IPS DF 6.9 (cell line): ENCODE measurements around the gene DLGAP4.

ENCODE experiments used
- DNase-seq: peaks from one replicate; pipeline ENCODE4 v3.0.0-alpha.2; 2013; ENCODE audit warnings: low read depth, low spot score
- H3K27ac ChIP-seq: one replicate; pipeline ENCODE4 v1.5.1; 2013; ENCODE audit warnings: low read length, control low read depth
- H3K27me3 ChIP-seq: 2 replicates; pipeline ENCODE4 v1.6.1; 2013; ENCODE audit warnings: mild to moderate bottlenecking, low read length; ENCODE audit not compliant: control insufficient read depth, insufficient read depth
- H3K36me3 ChIP-seq: 2 replicates; pipeline ENCODE4 v1.6.1; 2013; ENCODE audit warnings: low read length; ENCODE audit not compliant: control insufficient read depth, insufficient read depth
- H3K4me1 ChIP-seq: 2 replicates; pipeline ENCODE4 v1.6.1; 2013; ENCODE audit warnings: low read length; ENCODE audit not compliant: control insufficient read depth, insufficient read depth
- H3K4me3 ChIP-seq: 2 replicates; pipeline ENCODE4 v1.5.1; 2013; ENCODE audit warnings: mild to moderate bottlenecking, low read length
- H3K9me3 ChIP-seq: 2 replicates; pipeline ENCODE4 v1.6.1; 2013; ENCODE audit warnings: low read length, inconsistent platforms; ENCODE audit not compliant: control insufficient read depth, insufficient read depth
- WGBS: extraction: QIAGEN DNeasy Blood & Tissue Kit; methylation state at CpG from one replicate; pipeline ENCODE4 v1.1.7; 2013; ENCODE audit warnings: mixed read lengths, missing lambda C conversion rate; ENCODE audit not compliant: insufficient read length, insufficient coverage; 5-methylcytosine and 5-hydroxymethylcytosine counted together

The DLGAP4 gene

GRCh38 chr20:36478137-36478905 lies 172.2 kb downstream of the DLGAP4 start:
- no peaks in the 10 kb centered on the region; the same call in 1 of the 2 replicates for H3K9me3 ChIP-seq
- no peak overlapping the region for H3K27ac ChIP-seq
- no peaks in the 10 kb centered on the region for H3K4me1 ChIP-seq
- H3K27me3 ChIP-seq, result no peaks in the 10 kb centered on the region
- no CpG with 5 or more reads among the region's 7 CpGs for WGBS
- H3K4me3 ChIP-seq, result no peak overlapping the region
- no peak for DNase-seq
- no peaks in the 10 kb centered on the region for H3K36me3 ChIP-seq

DNA sequence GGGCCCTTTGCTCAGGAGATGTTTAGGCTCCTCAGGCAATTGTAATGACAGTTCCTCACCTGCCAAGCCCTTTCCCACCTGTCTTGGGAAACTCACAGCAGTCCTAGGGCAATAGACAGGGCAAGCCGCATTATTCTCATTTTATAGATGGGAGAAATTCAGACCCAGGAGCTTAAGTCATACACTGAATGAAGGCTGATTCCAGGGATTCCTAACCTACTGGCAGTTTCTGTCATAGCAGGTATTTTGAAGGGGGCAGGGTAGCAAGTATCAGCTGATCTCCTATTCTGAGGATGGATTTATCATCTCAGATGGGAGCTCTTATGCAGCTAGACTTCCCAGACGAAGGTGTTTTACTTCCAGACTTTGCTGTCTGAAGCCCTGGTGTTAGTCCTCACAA lies 173.8 kb downstream of the DLGAP4 start:
- Histone ChIP-seq H3K36me3 (no peaks in the 10 kb centered on the region), H3K9me3 (no peaks in the 10 kb centered on the region; the same call in 1 of the 2 replicates), H3K27ac (no peak overlapping the region), H3K4me1 (no peaks in the 10 kb centered on the region; the same call in 1 of the 2 replicates), H3K4me3 (no peak overlapping the region), H3K27me3 (no peaks in the 10 kb centered on the region)
- DNase-seq, result no peak
- WGBS, result no CpG with 5 or more reads among the region's 2 CpGs

DNA sequence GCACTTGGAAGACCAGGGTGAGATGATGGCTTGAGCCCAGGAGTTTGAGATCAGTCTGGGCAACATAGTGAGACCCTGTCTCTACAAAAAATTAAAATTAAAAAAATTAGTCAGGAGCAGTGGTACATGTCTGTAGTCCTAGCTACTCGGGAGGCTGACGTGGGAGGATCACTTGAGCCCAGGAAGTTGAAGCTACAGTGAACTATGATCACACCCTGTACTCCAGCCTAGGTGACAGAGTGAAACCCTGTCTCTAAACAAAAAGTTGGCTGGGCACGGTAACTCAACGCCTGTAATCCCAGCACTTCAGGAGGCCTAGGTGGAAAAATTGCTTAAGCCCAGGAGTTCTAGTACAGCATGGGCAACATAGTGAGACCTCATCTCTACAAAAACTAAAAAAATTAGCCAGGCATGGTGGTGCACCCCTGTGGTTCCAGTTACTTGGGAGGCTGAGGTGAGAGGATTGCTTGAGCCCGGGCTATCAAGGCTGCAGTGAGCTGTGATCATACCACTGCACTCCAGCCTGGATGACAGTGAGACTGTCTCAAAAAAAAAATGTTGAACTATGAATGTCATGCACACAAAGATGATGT lies 174.4 kb downstream of the DLGAP4 start:
- H3K36me3 ChIP-seq, result no peaks in the 10 kb centered on the region
- H3K27me3 ChIP-seq, result no peaks in the 10 kb centered on the region
- H3K9me3 ChIP-seq, result no peaks in the 10 kb centered on the region; the same call in 1 of the 2 replicates
- DNase-seq, result no peak
- H3K4me1 ChIP-seq, result no peaks in the 10 kb centered on the region; the same call in 1 of the 2 replicates
- H3K27ac ChIP-seq, result no peak overlapping the region
- H3K4me3 ChIP-seq, result no peak overlapping the region
- no CpG with 5 or more reads among the region's 5 CpGs for WGBS

DNA sequence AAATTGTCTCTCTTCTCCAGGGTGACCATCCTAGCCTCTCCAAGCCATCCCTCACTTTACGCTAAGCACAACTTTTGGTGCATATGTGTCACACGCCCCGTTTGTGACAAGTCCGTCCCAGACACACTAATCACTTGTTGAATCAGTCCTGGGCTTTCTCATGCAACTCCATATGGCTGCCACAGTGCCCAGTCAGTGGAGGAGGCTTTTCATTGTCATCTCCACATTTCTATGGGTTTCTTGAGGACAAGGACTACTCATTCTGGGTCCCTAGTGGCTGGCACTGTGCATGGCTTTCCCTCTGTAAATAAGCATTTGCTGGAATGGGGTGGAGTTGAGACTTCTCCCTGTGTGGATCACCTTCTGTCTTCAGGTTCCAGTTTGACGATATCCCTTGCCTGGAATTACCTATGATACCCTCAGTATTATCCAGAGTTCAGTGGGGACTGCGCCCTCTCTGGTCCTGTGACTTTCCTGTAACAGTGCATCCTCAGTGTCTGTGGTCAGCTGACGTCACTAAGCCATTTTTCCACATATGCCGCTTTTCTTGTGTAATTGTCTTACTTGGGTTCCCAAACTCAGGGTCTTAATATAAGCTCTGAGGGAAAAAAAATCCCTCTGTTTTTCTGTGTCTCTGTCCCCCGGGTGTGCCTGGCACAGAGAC lies 175.4 kb downstream of the DLGAP4 start:
- no CpG with 5 or more reads among the region's 9 CpGs for WGBS
- Histone ChIP-seq H3K36me3 (no peaks in the 10 kb centered on the region), H3K4me3 (no peak overlapping the region), H3K27ac (no peak overlapping the region), H3K9me3 (no peaks in the 10 kb centered on the region; the same call in 1 of the 2 replicates), H3K27me3 (no peaks in the 10 kb centered on the region), H3K4me1 (no peaks in the 10 kb centered on the region; the same call in 1 of the 2 replicates)
- no peak for DNase-seq

DNA sequence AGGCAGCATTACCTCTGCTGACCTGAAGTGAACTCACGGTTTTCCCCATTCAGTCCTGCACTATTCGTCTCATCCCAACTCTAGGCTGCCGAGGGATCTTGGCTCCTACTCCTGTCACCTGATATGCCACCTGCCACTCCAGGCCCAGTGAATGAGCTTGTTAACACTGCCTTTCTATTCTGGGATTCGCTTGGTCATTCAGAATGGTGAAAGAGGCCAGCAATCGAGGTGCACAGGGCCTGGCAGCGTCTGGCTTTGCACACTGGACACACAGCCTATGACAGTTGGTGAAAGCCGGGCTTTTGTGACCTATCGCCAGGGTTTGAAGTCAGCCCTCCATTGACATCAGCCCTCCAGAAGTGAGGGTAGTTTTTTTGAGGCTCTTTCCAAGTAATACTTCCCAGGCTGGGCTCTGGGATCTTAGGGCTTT lies 175.9 kb downstream of the DLGAP4 start:
- no peaks in the 10 kb centered on the region; the same call in 1 of the 2 replicates for H3K4me1 ChIP-seq

DNA sequence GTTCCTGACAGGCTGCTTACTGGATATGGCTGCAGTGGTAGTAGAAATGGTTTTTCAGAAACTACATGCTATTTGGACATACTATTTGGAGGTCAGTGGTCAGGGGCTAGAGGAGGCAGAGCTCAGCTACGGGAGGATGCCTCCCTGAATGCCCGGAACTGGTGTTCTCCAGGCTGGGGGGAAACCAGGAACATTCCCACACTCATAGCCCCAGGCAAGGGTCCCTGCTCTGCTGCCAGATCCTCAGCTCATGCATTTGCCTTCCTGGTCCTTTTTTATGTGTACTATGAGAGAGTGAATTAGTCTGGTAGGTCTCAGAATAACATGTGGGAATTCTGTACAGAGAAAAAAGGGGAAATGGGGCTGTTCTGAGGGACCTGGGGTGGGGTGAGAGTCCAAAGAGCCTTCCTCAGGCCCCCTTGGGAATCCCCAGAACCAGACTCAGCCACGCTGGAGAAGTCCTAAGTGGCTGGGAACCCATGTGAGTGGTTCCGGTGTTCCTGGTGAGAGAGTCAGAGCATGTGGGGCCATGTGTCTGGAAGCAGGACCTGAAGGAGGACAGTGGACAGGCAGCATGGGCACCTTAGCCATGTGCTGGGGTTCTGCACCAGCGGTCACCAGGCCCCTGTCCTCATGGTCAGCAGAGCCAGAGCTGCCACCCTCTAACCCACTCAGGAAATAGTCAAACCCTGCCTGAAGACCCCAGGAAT lies 177.2 kb downstream of the DLGAP4 start:
- Histone ChIP-seq H3K9me3 (no peaks in the 10 kb centered on the region), H3K27me3 (no peaks in the 10 kb centered on the region), H3K27ac (no peak overlapping the region), H3K4me3 (no peak overlapping the region), H3K36me3 (no peaks in the 10 kb centered on the region), H3K4me1 (no peaks in the 10 kb centered on the region; the same call in 1 of the 2 replicates)
- WGBS, result no CpG with 5 or more reads among the region's 5 CpGs
- no peak for DNase-seq

More for the DNA sequence above, 175.9 kb downstream of the DLGAP4 start:
- no peak overlapping the region for H3K4me3 ChIP-seq
- no CpG with 5 or more reads among the region's 8 CpGs for WGBS
- DNase-seq, result no peak
- no peaks in the 10 kb centered on the region for H3K36me3 ChIP-seq
- no peaks in the 10 kb centered on the region; the same call in 1 of the 2 replicates for H3K9me3 ChIP-seq
- no peaks in the 10 kb centered on the region for H3K27me3 ChIP-seq
- H3K27ac ChIP-seq, result no peak overlapping the region

DNA sequence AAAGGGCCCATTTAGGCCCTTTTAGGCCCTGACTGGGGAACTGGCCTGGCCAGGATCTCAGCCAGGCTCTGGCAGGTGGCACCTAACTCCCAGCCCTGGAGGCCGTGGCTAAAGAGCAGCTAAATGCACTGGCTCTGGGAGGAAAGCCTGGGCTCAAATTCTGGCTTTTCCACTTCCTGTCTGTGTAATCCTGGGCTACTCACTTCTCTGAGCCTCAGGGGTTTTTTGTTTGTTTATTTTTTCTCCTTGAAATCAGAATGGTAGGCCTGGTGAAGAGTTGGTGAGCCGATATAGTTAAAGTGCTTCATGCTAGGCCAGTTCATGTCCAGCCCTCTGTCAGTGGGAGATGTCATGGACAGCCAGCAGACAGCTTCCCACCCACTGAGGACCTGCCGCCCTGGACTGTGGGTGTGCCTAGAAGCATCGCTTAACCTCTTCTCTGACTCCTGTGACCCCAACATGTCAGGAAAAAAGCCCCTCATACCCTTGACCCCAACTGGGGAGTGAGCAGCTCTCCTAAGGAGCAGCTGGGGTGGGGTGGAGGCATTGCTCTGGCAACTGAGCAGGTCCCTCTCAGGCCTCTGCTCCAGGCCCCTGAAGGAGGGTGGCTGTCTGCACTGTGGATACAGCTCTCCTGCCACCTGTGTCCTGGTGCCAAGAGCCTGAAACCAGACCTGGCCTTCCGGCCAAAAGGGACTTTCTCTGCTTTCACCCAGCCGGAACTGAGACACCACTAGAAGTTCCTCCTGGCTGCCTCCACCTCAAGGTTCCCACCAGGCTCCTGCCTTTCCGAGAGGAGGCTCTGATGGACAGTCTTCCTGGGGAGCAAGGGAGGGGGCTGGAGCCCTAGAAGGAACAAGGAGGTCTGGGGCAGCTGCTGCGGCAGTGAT lies 178.0 kb downstream of the DLGAP4 start:
- Histone ChIP-seq H3K4me3 (no peak overlapping the region), H3K4me1 (no peaks in the 10 kb centered on the region; the same call in 1 of the 2 replicates), H3K27ac (no peak overlapping the region), H3K36me3 (no peaks in the 10 kb centered on the region), H3K27me3 (no peaks in the 10 kb centered on the region), H3K9me3 (no peaks in the 10 kb centered on the region)
- no peak for DNase-seq
- no CpG with 5 or more reads among the region's 8 CpGs for WGBS

GRCh38 chr20:36485286-36485685 lies 179.1 kb downstream of the DLGAP4 start:
- no peaks in the 10 kb centered on the region; the same call in 1 of the 2 replicates for H3K4me1 ChIP-seq
- no peak for DNase-seq
- no CpG with 5 or more reads among the region's 3 CpGs for WGBS

DNA sequence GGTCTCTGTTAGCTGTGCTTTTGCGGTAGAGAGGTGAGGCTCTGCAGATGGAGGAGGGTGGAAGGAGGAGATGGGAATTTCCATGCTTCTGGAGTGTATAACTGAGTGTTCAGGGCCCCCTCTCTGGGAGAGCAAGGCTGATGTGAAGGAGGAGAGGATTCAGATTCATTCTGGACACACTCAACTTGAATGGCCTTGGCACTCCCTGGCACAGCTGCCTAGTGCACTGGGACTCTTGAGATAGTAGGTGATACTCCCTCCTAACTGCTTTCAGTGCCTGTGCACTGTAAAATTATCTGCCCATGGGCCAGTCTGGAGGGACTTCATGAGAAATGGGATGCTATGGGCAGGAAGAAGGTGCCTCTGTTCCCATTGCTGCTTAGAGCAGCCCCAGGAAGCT lies 180.9 kb downstream of the DLGAP4 start:
- H3K27ac ChIP-seq, result no peak overlapping the region
- no peaks in the 10 kb centered on the region for H3K27me3 ChIP-seq
- H3K4me3 ChIP-seq, result no peak overlapping the region
- WGBS, result no CpG with 5 or more reads among the region's 1 CpG
- no peaks in the 10 kb centered on the region; the same call in 1 of the 2 replicates for H3K4me1 ChIP-seq
- no peaks in the 10 kb centered on the region for H3K9me3 ChIP-seq
- H3K36me3 ChIP-seq, result no peaks in the 10 kb centered on the region
- no peak for DNase-seq

More at GRCh38 chr20:36485286-36485685, 179.1 kb downstream of the DLGAP4 start:
- Histone ChIP-seq H3K9me3 (no peaks in the 10 kb centered on the region), H3K27me3 (no peaks in the 10 kb centered on the region), H3K36me3 (no peaks in the 10 kb centered on the region), H3K27ac (no peak overlapping the region), H3K4me3 (no peak overlapping the region)
